ENCODE results near the gene MRPS5.

The MRPS5 gene

GRCh38 chr2:95036596-95037383 lies 84.8 kb downstream of the MRPS5 start:
- no peak for DNase-seq (ENCODE audit: low read depth)
- TF ChIP-seq CTCF (IDR thresholded peaks at IDR 0.05; ENCODE audit: low read depth, low read length) (no peak), POLR2A (IDR thresholded peaks at IDR 0.05; ENCODE audit: extremely low read depth, insufficient read length) (no peak), MYC (IDR thresholded peaks at IDR 0.05; ENCODE audit: low read depth, low read length) (no peak), MAX (IDR thresholded peaks at IDR 0.05; ENCODE audit: low read depth, low read length) (no peak)
- no peak overlapping the region for H3K4me3 ChIP-seq (ENCODE audit: low read depth, low read length)
